GM12874 (cell line): ENCODE data around the gene ELOVL2.

Experiments
- CTCF ChIP-seq: IDR thresholded peaks from 2 replicates; pipeline ENCODE4 v1.5.1; 2011; ENCODE audit warnings: low read depth, mild to moderate bottlenecking, control low read depth, low read length, moderate library complexity; ENCODE audit not compliant: insufficient read depth

ELOVL2 gene

GRCh38 chr6:11028959-11029358, 15.1 kb downstream of the ELOVL2 start:
- no peak for TF ChIP-seq CTCF

- TF ChIP-seq CTCF = no peak
These were observed 16.5 kb downstream of the ELOVL2 start for GRCh38 chr6:11027565-11028110.

- TF ChIP-seq CTCF = no peak
These were observed 18.0 kb downstream of the ELOVL2 start for GRCh38 chr6:11025921-11026635.

- TF ChIP-seq CTCF = no peak
These were observed 19.0 kb downstream of the ELOVL2 start for GRCh38 chr6:11025130-11025529.

GRCh38 chr6:11023032-11023431, 21.1 kb downstream of the ELOVL2 start:
- no peak for TF ChIP-seq CTCF

GRCh38 chr6:11021714-11022113, 22.4 kb downstream of the ELOVL2 start:
- TF ChIP-seq CTCF = no peak

GRCh38 chr6:11021003-11021402, 23.1 kb downstream of the ELOVL2 start:
- no peak for TF ChIP-seq CTCF

GRCh38 chr6:11018225-11018624, 25.9 kb downstream of the ELOVL2 start:
- TF ChIP-seq CTCF = no peak
